ENCODE results near the gene OR4A16.

The OR4A16 gene

GRCh38 chr11:55342901-55343300 is at the start of gene OR4A16:
Gene OR4A16, plus strand, starts transcription at chr11:55343201. Its CDS starts 0 bp downstream, at chr11:55343201.
- no peak for DNase-seq

- DNase-seq = no peak
These were observed 18.5 kb upstream of the OR4A16 start for GRCh38 chr11:55324500-55324899.

- no peak for DNase-seq
These were observed 2.3 kb downstream of the OR4A16 start for GRCh38 chr11:55345306-55345705.

- no peak for DNase-seq
These were observed 6.0 kb downstream of the OR4A16 start for GRCh38 chr11:55349032-55349431.

GRCh38 chr11:55357560-55358184 is 14.7 kb downstream of the OR4A16 start:
- no peak for DNase-seq

- DNase-seq = no peak
These were observed 24.7 kb downstream of the OR4A16 start, which contains the start of gene OR4A15 for GRCh38 chr11:55367674-55368073. Gene OR4A15, plus strand, starts transcription at chr11:55367974. Its CDS starts 0 bp downstream, at chr11:55367974.

Data from activated CD4-positive, alpha-beta T cell treated with anti-CD3 and anti-CD28 coated beads, Interleukin-2, amount 50 U/mL, for 4 hours (primary cell).